Measurements from ENCODE around the gene SPSB1. TPM values are rescaled to one million over a fixed set of nuclear protein-coding genes. Genes with fewer than 3 reads are reported as not detected.

Gene SPSB1
- total and polyA plus RNA-seq, 2 experiments from 2014 or later: 4.6 to 5.4 TPM

DNA sequence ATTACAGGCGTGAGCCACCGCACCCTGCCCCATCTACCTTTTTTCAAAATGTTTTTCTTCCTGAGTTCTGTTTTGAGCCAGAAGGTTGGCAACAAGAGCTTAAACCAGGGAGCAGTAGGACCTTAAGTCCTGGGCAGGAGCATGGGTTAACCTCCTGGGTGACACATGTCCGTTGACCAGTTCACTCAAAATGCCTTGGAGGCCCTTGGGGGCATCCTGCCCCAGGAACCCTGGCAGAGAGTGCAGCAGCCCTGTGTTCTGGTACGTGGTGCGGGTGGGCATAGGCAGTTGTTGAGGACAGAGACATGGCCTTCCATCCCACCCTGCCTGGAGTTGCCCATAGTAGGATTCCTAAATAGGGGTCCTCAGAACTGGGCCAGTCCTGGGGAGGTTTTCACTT, 46.5 kb upstream of the SPSB1 start:
- H3K4me3 ChIP-seq: no peak overlapping the region
- no peaks in the 10 kb centered on the region for H3K9me3 ChIP-seq (ENCODE audit: low read depth)
- TF ChIP-seq, protein P1, sequence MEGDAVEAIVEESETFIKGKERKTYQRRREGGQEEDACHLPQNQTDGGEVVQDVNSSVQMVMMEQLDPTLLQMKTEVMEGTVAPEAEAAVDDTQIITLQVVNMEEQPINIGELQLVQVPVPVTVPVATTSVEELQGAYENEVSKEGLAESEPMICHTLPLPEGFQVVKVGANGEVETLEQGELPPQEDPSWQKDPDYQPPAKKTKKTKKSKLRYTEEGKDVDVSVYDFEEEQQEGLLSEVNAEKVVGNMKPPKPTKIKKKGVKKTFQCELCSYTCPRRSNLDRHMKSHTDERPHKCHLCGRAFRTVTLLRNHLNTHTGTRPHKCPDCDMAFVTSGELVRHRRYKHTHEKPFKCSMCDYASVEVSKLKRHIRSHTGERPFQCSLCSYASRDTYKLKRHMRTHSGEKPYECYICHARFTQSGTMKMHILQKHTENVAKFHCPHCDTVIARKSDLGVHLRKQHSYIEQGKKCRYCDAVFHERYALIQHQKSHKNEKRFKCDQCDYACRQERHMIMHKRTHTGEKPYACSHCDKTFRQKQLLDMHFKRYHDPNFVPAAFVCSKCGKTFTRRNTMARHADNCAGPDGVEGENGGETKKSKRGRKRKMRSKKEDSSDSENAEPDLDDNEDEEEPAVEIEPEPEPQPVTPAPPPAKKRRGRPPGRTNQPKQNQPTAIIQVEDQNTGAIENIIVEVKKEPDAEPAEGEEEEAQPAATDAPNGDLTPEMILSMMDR (IDR thresholded peaks at IDR 0.05; ENCODE audit: low read depth, low read length): no peak
- peaks cover 28% of the 10 kb centered on the region for H3K4me1 ChIP-seq (ENCODE audit: low read depth)
- H3K36me3 ChIP-seq: peaks cover 4% of the 10 kb centered on the region
- no peaks in the 10 kb centered on the region for H3K27me3 ChIP-seq
- no peak overlapping the region for H3K27ac ChIP-seq
- no peak for DNase-seq (ENCODE audit: low read depth in 1 of 2, low spot score in 1 of 2)

DNA sequence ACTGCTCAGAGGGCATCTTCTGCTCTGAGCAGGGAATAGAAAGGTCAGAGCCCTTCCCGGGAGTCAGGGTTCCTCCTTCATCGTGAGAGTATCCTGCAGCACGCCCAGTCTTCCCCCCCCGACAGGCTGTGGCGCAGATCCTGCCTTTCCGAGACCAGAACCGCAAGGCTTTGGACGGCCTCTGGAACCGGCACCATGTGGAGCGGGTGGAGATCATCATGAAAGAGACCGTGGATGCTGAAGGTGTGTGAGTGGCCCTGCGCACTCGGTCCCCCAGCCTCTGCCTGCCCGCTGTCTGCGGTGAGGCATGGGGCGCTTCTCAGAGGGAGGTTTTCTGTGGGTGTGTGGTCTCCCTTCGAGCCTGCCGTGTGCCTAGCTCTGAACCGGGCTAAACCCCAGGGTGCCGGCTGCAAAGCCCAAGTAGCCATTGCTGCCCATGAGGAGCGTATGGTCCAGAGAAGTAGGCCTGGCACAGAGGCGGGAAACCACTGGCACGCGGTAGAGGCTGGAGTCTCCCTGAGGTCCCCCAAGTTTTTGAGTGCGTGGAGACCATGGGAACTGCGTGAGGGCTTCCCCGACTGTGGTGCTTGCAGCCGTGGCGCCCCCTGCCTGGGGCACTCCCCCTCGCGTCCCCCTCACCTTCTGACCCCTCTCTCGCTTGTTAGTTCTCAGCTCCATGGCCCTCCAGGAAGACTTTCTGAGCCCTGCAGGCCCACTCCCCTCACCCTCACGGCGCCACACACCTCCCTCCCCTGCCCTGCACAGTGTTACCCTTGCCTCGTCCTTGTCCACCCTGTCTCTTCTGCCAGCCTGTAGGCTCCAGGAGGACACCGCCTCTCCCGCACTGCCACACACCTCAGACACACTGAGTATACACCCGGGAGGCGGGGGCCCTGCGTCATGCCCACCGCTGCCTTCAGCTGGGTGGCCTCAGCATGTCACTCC, 45.6 kb upstream of the SPSB1 start:
- H3K36me3 ChIP-seq: peaks cover 4% of the 10 kb centered on the region
- H3K9me3 ChIP-seq (ENCODE audit: low read depth): no peaks in the 10 kb centered on the region
- peaks cover 33% of the 10 kb centered on the region for H3K4me1 ChIP-seq (ENCODE audit: low read depth)
- no peak for DNase-seq (ENCODE audit: low read depth in 1 of 2, low spot score in 1 of 2)
- H3K27me3 ChIP-seq: no peaks in the 10 kb centered on the region
- H3K4me3 ChIP-seq: no peak overlapping the region
- TF ChIP-seq, protein P1 (IDR thresholded peaks at IDR 0.05; ENCODE audit: low read depth, low read length): no peak
- no peak overlapping the region for H3K27ac ChIP-seq

DNA sequence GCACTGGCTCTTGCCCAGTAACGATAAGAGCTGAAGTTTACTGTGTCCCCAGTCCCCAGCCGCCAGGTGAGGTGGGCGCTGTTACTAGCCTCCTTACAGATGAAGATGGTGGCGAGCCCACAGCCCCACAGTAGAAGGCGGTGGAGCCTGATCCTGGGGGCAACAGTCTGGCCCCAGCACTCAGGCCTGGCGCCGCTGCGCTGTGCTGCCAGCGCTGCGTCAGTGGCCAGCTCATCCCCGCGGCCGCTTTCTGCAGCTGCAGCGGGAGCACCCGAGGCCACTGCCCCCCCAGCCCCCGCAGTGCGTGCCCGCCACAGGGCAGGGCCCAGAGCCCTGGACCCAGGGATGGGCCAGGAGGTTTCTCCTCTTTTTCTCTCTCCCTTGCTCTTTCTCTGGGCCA, 44.8 kb upstream of the SPSB1 start:
- peaks cover 33% of the 10 kb centered on the region for H3K4me1 ChIP-seq (ENCODE audit: low read depth)
- no peak for DNase-seq (ENCODE audit: low read depth in 1 of 2, low spot score in 1 of 2)
- no peak overlapping the region for H3K27ac ChIP-seq
- no peaks in the 10 kb centered on the region for H3K9me3 ChIP-seq (ENCODE audit: low read depth)
- TF ChIP-seq, protein P1 (IDR thresholded peaks at IDR 0.05; ENCODE audit: low read depth, low read length): no peak
- no peaks in the 10 kb centered on the region for H3K27me3 ChIP-seq
- H3K36me3 ChIP-seq: peaks cover 4% of the 10 kb centered on the region
- H3K4me3 ChIP-seq: no peak overlapping the region

DNA sequence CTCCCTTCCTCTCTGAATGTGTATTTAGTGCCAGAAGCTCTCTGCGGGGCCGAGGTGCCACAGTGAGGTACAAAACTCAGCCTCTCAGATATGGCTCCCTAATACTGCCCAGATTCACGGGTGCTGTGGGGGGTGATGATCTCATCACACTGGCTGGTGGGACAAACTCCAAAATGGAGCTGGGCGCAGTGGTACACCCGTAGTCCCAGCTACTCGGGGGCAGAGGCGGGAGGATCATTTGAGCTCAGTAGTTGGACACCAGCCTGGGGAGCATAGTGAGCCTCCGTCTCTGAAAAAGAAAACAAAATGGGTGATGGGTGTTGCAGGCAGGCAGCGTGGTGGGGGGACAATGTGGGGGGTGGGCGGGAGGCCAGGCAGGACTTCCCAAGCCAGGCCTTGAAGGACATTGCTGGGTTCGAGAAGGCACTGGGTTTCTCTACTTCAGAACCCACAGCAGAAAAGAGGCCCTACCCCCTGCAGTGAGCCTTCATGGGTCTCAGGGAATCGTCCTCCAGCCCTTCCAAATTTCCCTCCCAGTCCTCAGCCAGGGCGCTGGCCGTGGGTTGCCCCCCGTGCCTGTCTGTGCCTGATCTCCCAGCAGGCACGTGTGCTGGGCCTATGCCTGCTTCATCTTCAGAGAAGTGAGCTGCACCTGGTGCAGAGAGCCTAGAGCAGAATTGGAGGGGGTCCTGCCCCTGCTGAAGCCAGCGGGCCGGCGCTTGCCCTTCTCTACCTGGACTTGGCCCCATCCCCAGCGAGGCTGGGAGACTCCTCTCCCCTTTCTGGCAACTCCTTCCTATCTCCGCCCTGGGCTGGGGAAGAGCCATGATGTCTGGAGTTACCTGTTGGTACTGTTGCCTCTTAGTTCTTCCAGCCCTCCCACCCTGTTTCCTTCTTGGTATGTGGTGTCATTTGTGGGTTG, 44.1 kb upstream of the SPSB1 start:
- H3K4me3 ChIP-seq: no peak overlapping the region

DNA sequence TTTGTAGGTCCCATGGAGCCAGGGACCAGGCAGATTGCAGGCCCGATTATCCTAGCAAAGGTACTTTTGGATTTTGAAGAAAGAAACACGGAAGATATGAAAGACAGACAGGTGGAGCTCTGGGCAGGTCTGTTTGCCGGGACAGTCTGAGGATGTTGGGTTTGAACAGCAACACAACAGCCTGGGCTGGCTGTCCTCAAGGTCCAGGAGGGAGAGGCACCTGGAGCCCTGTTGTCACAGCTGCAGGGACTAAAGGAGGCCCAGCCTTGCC, 43.5 kb upstream of the SPSB1 start:
- Histone ChIP-seq H3K27ac (no peak overlapping the region), H3K9me3 (ENCODE audit: low read depth) (no peaks in the 10 kb centered on the region), H3K4me3 (no peak overlapping the region), H3K27me3 (no peaks in the 10 kb centered on the region), H3K4me1 (ENCODE audit: low read depth) (peaks cover 46% of the 10 kb centered on the region), H3K36me3 (peaks cover 4% of the 10 kb centered on the region)
- no peak for DNase-seq (ENCODE audit: low read depth in 1 of 2, low spot score in 1 of 2)
- TF ChIP-seq, protein P1 (IDR thresholded peaks at IDR 0.05; ENCODE audit: low read depth, low read length): no peak

More for the DNA sequence above, 44.1 kb upstream of the SPSB1 start:
- H3K36me3 ChIP-seq: peaks cover 4% of the 10 kb centered on the region
- TF ChIP-seq, protein P1 (IDR thresholded peaks at IDR 0.05; ENCODE audit: low read depth, low read length): no peak
- H3K9me3 ChIP-seq (ENCODE audit: low read depth): no peaks in the 10 kb centered on the region
- DNase-seq (ENCODE audit: low read depth in 1 of 2, low spot score in 1 of 2): no peak
- H3K4me1 ChIP-seq (ENCODE audit: low read depth): peaks cover 40% of the 10 kb centered on the region
- H3K27ac ChIP-seq: no peak overlapping the region
- H3K27me3 ChIP-seq: no peaks in the 10 kb centered on the region

Data from cardiac muscle cell (in vitro differentiated cells and primary cell).